Left lung (tissue), 10 donors: ENCODE measurements around the gene ESRRA. TPM values are rescaled to one million over a fixed set of nuclear protein-coding genes. Genes with fewer than 3 reads are reported as not detected.

Experiments
- ATAC-seq: fragments of 200-7000 bp; cut with Tn5 transposase; one replicate; pipeline ENCODE4 v1.9.1; 2020; ENCODE audit warnings: moderate library complexity
- DNase-seq, 4 donors: peaks; one replicate each; pipeline ENCODE4 v3.0.0-alpha.2; 2013 to 2020
- H3K27ac ChIP-seq, 2 donors: fragments of 200-600 bp; sonication (generic) in 1 of 2; one replicate each; pipeline versions ENCODE4 v1.5.0 to v1.8.0; 2020 to 2021
- H3K27me3 ChIP-seq, 2 donors: fragments of 200-600 bp; sonication (generic) in 1 of 2; one replicate each; pipeline versions ENCODE4 v1.5.0 to v1.8.0; 2020 to 2021
- H3K36me3 ChIP-seq, 2 donors: fragments of 200-600 bp; sonication (generic) in 1 of 2; one replicate each; pipeline versions ENCODE4 v1.5.0 to v1.8.0; 2020 to 2021
- H3K4me1 ChIP-seq, 2 donors: fragments of 200-600 bp; one replicate each; pipeline ENCODE4 v1.8.0; 2021
- H3K4me3 ChIP-seq, 2 donors: fragments of 200-600 bp; sonication (generic) in 1 of 2; one replicate each; pipeline versions ENCODE4 v1.5.0 to v1.8.0; 2020 to 2021; ENCODE audit warnings: mild to moderate bottlenecking in 1 of 2
- H3K9me3 ChIP-seq, 2 donors: fragments of 200-600 bp; sonication (generic) in 1 of 2; one replicate each; pipeline versions ENCODE4 v1.5.0 to v1.8.0; 2020 to 2021
- intact Hi-C, 2 donors: fragments of 100-400 bp; cut with DNase I; formaldehyde crosslinking; loops; one replicate each; pipeline versions ENCODE4 v1.11.2 to v1.14.2; 2022
- polyA plus RNA-seq, 6 donors: library from polyadenylated mRNA; unstranded; fragments of 120-200 nt; gene quantifications; one replicate each; pipeline ENCODE4 v1.2.1, GENCODE V29; 2013; ENCODE audit not compliant: insufficient read length in 6 of 6
- total RNA-seq, 2 donors: library from RNA; stranded (reverse); fragmentation: NEBNext Ultra II Directional; extraction: Animal tissue kit (Norgen Biotek cat#: 25700); gene quantifications; one replicate each; pipeline ENCODE4 v1.2.1, GENCODE V29; 2021
- TF ChIP-seq, protein P1 (sequence below), 2 donors: fragments of 200-600 bp; sonication (generic) in 1 of 2; IDR thresholded peaks; one replicate each; pipeline versions ENCODE4 v1.5.0 to v1.8.0; 2021; ENCODE audit warnings: antibody characterized with exemption in 2 of 2
- donor health status: DM: no; HTN: yes; CAD: no.
- donor health status: DM: no; HTN: no; CAD: no.

Gene ESRRA
- total and polyA plus RNA-seq, 8 donors, result 10.2 to 60.1 (median 13.8) TPM

DNA sequence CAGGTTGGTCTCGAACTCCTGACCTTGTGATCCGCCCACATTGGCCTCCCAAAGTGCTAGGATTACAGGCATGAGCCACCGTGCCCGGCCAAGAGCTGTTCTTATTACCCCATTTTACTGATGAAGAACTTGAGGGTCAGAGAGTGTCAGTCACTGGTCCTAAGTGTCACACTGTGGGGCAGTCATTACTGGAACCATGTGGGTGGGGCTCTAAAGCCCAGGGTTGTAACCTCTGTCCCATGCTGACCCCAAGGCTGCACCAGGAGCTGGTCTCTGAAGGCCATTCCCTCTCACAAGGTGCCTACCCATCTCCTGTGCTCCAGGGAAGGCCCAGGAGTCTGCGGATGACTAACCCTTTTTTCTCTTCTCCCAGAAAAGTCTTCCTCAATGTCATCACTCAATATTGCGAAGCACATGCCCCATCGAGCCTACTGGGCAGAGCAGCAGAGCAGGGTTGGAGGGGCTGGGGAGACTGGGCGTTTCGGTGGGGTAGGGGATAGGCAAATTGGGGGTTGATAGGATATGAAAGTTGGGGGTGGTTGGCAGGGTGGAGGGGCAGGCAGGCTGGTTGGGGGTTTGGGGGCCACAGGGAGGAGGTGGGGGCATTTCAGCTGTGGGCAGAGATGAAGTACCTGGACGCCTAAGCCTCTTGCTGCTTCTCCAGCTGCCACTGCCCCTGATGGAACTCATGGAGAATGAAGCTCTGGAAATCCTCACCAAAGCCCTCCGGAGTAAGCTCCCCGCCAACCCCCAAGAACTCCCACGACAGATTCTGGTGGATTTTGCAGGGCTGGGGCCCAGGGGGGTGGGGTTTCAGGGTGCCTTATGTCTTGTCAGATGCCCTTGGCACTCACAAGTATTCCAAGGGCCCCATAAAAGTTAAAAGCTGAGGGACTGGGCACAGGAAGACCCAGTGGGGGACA is 2.0 kb upstream of the ESRRA start:
- H3K4me3 ChIP-seq, result no peak overlapping the region
- intact Hi-C loops, result loop anchor here in 1 of 2 donors (5.0 kb wide), 1 partner anchor 101 kb away; no protein-coding TSS in a partner anchor
- TF ChIP-seq, protein P1, sequence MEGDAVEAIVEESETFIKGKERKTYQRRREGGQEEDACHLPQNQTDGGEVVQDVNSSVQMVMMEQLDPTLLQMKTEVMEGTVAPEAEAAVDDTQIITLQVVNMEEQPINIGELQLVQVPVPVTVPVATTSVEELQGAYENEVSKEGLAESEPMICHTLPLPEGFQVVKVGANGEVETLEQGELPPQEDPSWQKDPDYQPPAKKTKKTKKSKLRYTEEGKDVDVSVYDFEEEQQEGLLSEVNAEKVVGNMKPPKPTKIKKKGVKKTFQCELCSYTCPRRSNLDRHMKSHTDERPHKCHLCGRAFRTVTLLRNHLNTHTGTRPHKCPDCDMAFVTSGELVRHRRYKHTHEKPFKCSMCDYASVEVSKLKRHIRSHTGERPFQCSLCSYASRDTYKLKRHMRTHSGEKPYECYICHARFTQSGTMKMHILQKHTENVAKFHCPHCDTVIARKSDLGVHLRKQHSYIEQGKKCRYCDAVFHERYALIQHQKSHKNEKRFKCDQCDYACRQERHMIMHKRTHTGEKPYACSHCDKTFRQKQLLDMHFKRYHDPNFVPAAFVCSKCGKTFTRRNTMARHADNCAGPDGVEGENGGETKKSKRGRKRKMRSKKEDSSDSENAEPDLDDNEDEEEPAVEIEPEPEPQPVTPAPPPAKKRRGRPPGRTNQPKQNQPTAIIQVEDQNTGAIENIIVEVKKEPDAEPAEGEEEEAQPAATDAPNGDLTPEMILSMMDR (IDR thresholded peaks at IDR 0.05), result no peak

DNA sequence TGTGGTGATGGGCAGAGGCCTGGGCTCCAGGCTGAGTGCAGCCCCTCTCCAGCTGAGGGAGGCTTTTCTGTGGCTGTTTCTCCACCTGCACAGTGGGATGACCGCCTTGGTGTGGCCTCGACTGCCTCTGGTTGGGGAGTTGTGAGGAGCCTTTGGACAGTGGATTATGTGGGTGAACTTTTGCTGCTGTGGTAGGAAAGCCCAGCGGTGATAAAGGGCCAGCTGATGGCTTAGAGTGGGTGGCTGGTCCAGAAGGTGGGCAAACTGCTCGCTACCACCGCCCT is 1.4 kb upstream of the ESRRA start:
- Histone ChIP-seq H3K4me1 (peaks cover 24 to 53% of the 10 kb centered on the region in 2 donors), H3K9me3 (no peaks in the 10 kb centered on the region), H3K27ac (peak overlapping the region; percentile 94 to 95), H3K4me3 (peak overlapping the region; percentile 29 to 85), H3K27me3 (peaks cover 13 to 21% of the 10 kb centered on the region in 2 donors), H3K36me3 (peaks cover 0 to 14% of the 10 kb centered on the region in 2 donors)
- no peak for ATAC-seq
- TF ChIP-seq, protein P1 (IDR thresholded peaks at IDR 0.05), result no peak
- DNase-seq, result peak in 1 of 4 donors; percentile 45
- intact Hi-C loops, result loop anchor here in 1 of 2 donors (5.0 kb wide), 1 partner anchor 102 kb away; no protein-coding TSS in a partner anchor

More for the DNA sequence above, 2.0 kb upstream of the ESRRA start:
- no peaks in the 10 kb centered on the region for H3K9me3 ChIP-seq
- peak in 1 of 4 donors; percentile 26 for DNase-seq
- H3K27me3 ChIP-seq, result peaks cover 19 to 27% of the 10 kb centered on the region in 2 donors
- no peak for ATAC-seq
- H3K4me1 ChIP-seq, result peaks cover 24 to 53% of the 10 kb centered on the region in 2 donors
- peaks cover 0 to 8% of the 10 kb centered on the region in 2 donors for H3K36me3 ChIP-seq
- H3K27ac ChIP-seq, result peak overlapping the region in 1 of 2 donors; percentile 95

DNA sequence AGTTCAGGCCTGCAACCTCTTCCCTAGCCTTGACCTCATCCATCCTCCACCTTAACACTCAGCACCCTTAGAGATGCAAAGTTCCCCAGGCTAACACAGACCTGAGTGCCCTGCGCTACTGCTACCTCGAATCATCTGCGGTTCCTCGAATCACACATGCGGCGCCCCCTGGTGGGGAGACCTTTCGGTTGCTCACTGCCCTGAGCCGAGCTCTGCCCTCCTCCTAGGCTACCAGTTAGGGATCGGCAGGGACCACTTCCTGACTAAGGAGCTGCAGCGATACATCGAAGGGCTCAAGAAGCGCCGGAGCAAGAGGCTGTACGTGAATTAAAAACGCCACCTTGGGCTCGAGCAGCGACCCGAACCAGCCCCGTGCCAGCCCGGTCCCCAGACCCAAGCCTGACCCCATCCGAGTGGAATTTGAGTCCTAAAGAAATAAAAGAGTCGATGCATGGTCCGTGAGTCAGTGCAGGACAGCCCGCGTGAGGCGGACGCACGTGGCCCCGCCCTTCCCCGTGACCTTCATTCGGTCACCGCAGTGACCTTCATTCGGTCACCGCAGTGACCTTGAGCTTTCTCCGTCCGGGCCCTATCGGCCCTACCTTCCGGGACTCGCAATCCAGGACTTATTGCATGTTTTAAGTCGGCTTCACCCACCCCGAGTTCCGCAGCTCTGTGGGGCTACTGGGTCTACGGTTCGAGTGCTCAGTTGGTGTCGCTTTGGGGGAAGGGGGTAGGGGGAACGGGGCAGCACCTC is 830 bp upstream of the ESRRA start:
- no peaks in the 10 kb centered on the region for H3K9me3 ChIP-seq
- H3K27ac ChIP-seq, result peak overlapping the region; percentile 94 to 95
- peak overlapping the region; percentile 29 to 85 for H3K4me3 ChIP-seq
- DNase-seq, result peak; percentile 77 to 97 (median 91)
- intact Hi-C loops, result loop anchor here in 1 of 2 donors (5.0 kb wide), 1 partner anchor 102 kb away; no protein-coding TSS in a partner anchor
- ATAC-seq, result peak; percentile 58
- peaks cover 24 to 47% of the 10 kb centered on the region in 2 donors for H3K4me1 ChIP-seq
- H3K27me3 ChIP-seq, result peaks cover 8 to 15% of the 10 kb centered on the region in 2 donors
- H3K36me3 ChIP-seq, result peaks cover 0 to 16% of the 10 kb centered on the region in 2 donors
- TF ChIP-seq, protein P1 (IDR thresholded peaks at IDR 0.05), result peak; percentile 85 to 93

DNA sequence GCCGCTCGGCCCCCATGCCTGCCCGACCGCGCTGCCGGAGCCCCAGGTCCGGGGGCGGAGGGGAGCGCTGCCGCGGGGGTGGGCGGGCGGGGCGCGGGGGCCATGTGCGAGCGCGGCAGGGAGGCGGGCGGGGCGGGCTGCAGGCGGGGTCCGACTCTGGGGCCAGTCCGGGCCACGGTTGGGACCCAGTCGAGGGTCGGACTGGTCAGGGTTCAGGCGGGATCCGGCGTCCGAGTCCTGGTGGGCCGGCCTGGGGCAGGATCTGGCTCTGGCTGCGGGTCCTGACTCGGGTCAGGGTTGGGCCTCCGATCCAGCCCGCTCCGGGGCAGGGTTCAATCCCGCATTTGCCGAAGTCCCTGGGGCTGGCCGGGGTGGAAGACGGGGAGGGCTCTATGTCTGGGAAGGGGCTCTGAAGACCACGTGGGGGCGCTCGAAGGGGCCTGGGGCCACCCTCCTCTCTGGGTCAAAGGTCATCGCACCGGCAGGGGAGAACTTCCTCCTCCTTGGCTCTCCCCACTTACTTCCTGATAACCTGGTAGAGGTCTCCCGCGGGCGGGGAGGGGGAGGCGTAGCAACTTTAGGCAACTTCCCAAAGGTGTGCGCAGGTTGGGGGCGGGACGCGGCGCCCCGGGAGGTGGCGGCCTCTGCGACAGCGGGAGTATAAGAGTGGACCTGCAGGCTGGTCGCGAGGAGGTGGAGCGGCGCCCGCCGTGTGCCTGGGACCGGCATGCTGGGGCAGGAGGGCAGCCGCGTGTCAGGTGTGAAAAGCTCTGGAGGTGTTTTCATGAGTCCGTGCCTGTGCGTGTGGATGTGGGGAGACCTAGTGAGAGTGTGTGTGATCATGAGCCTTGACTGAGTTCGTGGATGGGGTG is 603 bp downstream of the ESRRA start:
- peak overlapping the region; percentile 76 to 95 for H3K27ac ChIP-seq
- peak in 2 of 4 donors; percentile 86 to 93 for DNase-seq
- TF ChIP-seq, protein P1 (IDR thresholded peaks at IDR 0.05), result peak in 1 of 2 donors; percentile 12
- H3K4me1 ChIP-seq, result peaks cover 14 to 38% of the 10 kb centered on the region in 2 donors
- peak; percentile 26 for ATAC-seq
- peaks cover 0 to 1% of the 10 kb centered on the region in 2 donors for H3K27me3 ChIP-seq
- peak overlapping the region; percentile 56 to 85 for H3K4me3 ChIP-seq
- H3K36me3 ChIP-seq, result peaks cover 0 to 21% of the 10 kb centered on the region in 2 donors
- H3K9me3 ChIP-seq, result no peaks in the 10 kb centered on the region
- intact Hi-C loops, result no loop called here
